ENCODE results near the gene AP1AR. TPM values are rescaled to one million over a fixed set of nuclear protein-coding genes. Genes with fewer than 3 reads are reported as not detected.

AP1AR gene
- total RNA-seq, 2 experiments from 2014 or later: 18.2 to 39.2 TPM

- DNase-seq (ENCODE audit: low spot score): peak; percentile 63
- Histone ChIP-seq H4K20me1 (ENCODE audit: insufficient read depth, low read length) (peaks cover 40% of the 10 kb centered on the region), H3K27ac (ENCODE audit: low read depth, low read length, poor library complexity, severe bottlenecking) (peak overlapping the region; percentile 75), H3K79me2 (ENCODE audit: insufficient read depth, low read depth, low read length) (peaks cover 100% of the 10 kb centered on the region), H3K36me3 (ENCODE audit: insufficient read depth, low read length) (peaks cover 86% of the 10 kb centered on the region), H3K9me3 (ENCODE audit: low read length) (peaks cover 16% of the 10 kb centered on the region), H3K4me3 (ENCODE audit: low read depth, low read length, poor library complexity, severe bottlenecking) (peak overlapping the region; percentile 67), H3K4me2 (ENCODE audit: low read length) (peak overlapping the region; percentile 96), H2AFZ (ENCODE audit: low read length) (no peak overlapping the region), H3K4me1 (ENCODE audit: insufficient read depth, low read length, poor library complexity, severe bottlenecking) (peaks cover 58% of the 10 kb centered on the region), H3K9me2 (ENCODE audit: insufficient read depth, low read length) (no peaks in the 10 kb centered on the region)
- ChIA-PET POLR2A (interaction anchor here (0.5 to 3.4 kb wide), 14 partner anchors 9 to 152 kb away, joined by 3 to 21 read pairs (median 5); partner anchors contain the start of gene ALPK1), CTCF (ENCODE audit: unreplicated experiment) (no interaction called here)
- TF ChIP-seq EZH2phosphoT487 (IDR thresholded peaks at IDR 0.05; ENCODE audit: borderline replicate concordance, low read depth, low read length) (no peak), CTCF (conservative IDR thresholded peaks at IDR 0.05; ENCODE audit: low read length) (no peak)
- intact Hi-C loops (cut with micrococcal nuclease; ENCODE audit: unreplicated experiment): no loop called here
- BruUV-seq (replicated peaks): no TSS peak
Measured at GRCh38 chr4:112279025-112279881, 47.7 kb downstream of the AP1AR start.

- POLR2A ChIA-PET: interaction anchor here (0.7 to 3.4 kb wide), 17 partner anchors 8 to 1275 kb away, joined by 3 to 21 read pairs (median 5); partner anchors contain the start of gene ALPK1
- no TSS peak for BruUV-seq (replicated peaks)
- TF ChIP-seq EZH2phosphoT487 (IDR thresholded peaks at IDR 0.05; ENCODE audit: borderline replicate concordance, low read depth, low read length) (no peak), CTCF (conservative IDR thresholded peaks at IDR 0.05; ENCODE audit: low read length) (no peak)
- intact Hi-C loops (cut with micrococcal nuclease; ENCODE audit: unreplicated experiment): loop anchor here (5.0 kb wide), 1 partner anchor 108 kb away; no protein-coding TSS in a partner anchor
- CTCF ChIA-PET (ENCODE audit: unreplicated experiment): no interaction called here
- Histone ChIP-seq H2AFZ (ENCODE audit: low read length) (no peak overlapping the region), H3K9me2 (ENCODE audit: insufficient read depth, low read length) (no peaks in the 10 kb centered on the region), H3K4me2 (ENCODE audit: low read length) (peak overlapping the region; percentile 96), H3K4me3 (ENCODE audit: low read depth, low read length, poor library complexity, severe bottlenecking) (peak overlapping the region; percentile 67), H3K27ac (ENCODE audit: low read depth, low read length, poor library complexity, severe bottlenecking) (peak overlapping the region; percentile 75), H3K4me1 (ENCODE audit: insufficient read depth, low read length, poor library complexity, severe bottlenecking) (peaks cover 58% of the 10 kb centered on the region), H3K36me3 (ENCODE audit: insufficient read depth, low read length) (peaks cover 86% of the 10 kb centered on the region), H3K9me3 (ENCODE audit: low read length) (peaks cover 16% of the 10 kb centered on the region), H4K20me1 (ENCODE audit: insufficient read depth, low read length) (peaks cover 37% of the 10 kb centered on the region), H3K79me2 (ENCODE audit: insufficient read depth, low read depth, low read length) (peaks cover 100% of the 10 kb centered on the region)
- no peak for DNase-seq (ENCODE audit: low spot score)
Measured at GRCh38 chr4:112279882-112280315, 48.3 kb downstream of the AP1AR start.

Data from OCI-LY7 (cell line).